Endothelial cell (in vitro differentiated cells): ENCODE results near the gene GPR62. TPM values are rescaled to one million over a fixed set of nuclear protein-coding genes. Genes with fewer than 3 reads are reported as not detected.

ENCODE experiments used
- DNase-seq: peaks from one replicate; pipeline ENCODE4 v3.0.0; 2021; ENCODE audit warnings: low spot score
- H3K27ac Mint-ChIP-seq: one replicate; pipeline ENCODE4 v1.8.0; 2021; ENCODE audit warnings: mixed read lengths, inconsistent platforms; ENCODE audit not compliant: unreplicated experiment
- H3K27me3 Mint-ChIP-seq: one replicate; pipeline ENCODE4 v1.8.0; 2021; ENCODE audit warnings: mild to moderate bottlenecking, moderate library complexity, mixed read lengths, inconsistent platforms; ENCODE audit not compliant: unreplicated experiment
- H3K36me3 Mint-ChIP-seq: one replicate; pipeline ENCODE4 v1.8.0; 2021; ENCODE audit warnings: mild to moderate bottlenecking, low read depth, mixed read lengths, inconsistent platforms; ENCODE audit not compliant: unreplicated experiment
- H3K4me1 Mint-ChIP-seq: one replicate; pipeline ENCODE4 v1.8.0; 2021; ENCODE audit warnings: mild to moderate bottlenecking, mixed read lengths, inconsistent platforms; ENCODE audit not compliant: unreplicated experiment
- H3K4me3 Mint-ChIP-seq: one replicate; pipeline ENCODE4 v1.8.0; 2021; ENCODE audit warnings: mild to moderate bottlenecking, mixed read lengths, inconsistent platforms; ENCODE audit not compliant: unreplicated experiment
- H3K9me3 Mint-ChIP-seq: one replicate; pipeline ENCODE4 v1.8.0; 2021; ENCODE audit warnings: mixed read lengths, inconsistent platforms; ENCODE audit not compliant: unreplicated experiment
- total RNA-seq: library from RNA; stranded (reverse); fragmentation: NEBNext Ultra II Directional; extraction: Animal tissue kit (Norgen Biotek cat#: 25700); gene quantifications from one replicate; pipeline ENCODE4 v1.2.1, GENCODE V29; 2021; ENCODE audit not compliant: unreplicated experiment
- TF ChIP-seq, protein P1 (sequence below): fragments of 200-600 bp; sonication (generic); IDR thresholded peaks from one replicate; pipeline ENCODE4 v1.5.0; 2021; ENCODE audit warnings: antibody characterized with exemption; ENCODE audit not compliant: unreplicated experiment

Gene GPR62
- total RNA-seq, 1 donor from 2014 or later = not detected

DNA sequence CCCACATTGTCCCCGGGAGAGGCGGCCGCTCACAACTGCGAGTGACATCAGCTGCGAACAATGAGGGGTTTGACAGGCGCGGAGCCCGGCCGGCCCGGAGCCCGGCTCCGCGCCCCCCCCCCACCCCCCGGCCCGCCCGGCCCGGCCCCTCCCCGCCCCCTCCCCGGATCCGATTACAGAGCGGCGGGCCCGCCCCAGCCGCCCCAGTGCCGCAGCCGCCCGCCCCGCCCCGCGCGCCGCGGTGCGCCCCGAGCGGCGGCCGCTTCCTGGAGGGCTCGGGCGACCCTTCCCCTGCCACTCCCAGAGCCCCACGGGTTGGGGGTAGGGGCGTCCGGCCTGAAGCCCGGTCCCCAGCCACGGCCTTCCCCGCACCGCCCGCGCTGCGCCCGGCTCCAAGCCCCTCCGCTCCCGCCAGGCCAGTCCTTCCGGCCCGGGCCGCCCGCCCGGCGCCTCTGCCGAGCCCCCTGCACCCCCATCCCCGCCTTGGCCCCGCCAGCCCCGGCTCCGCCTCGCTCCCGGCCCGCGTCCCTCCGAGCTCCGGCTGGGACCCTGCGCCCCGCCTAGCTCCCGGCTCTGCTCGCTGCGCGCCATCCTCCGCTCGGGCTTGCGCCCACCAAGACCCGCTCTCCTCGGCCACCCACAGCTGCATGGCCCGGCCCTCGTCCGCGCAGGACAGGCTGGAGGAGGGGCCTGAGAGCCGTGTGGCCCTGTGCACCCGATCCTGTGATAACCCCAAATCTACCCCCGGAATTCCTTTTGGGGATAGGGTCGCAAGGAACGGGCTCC, 12.4 kb downstream of the GPR62 start, which contains the start of gene PCBP4:
PCBP4 (minus strand) TSS at position 71 of the 786 bp plus-strand sequence. CDS start 6,214 bp downstream, outside the sequence.
- peaks cover 3% of the 10 kb centered on the region for H3K36me3 Mint-ChIP-seq
- TF ChIP-seq, protein P1, sequence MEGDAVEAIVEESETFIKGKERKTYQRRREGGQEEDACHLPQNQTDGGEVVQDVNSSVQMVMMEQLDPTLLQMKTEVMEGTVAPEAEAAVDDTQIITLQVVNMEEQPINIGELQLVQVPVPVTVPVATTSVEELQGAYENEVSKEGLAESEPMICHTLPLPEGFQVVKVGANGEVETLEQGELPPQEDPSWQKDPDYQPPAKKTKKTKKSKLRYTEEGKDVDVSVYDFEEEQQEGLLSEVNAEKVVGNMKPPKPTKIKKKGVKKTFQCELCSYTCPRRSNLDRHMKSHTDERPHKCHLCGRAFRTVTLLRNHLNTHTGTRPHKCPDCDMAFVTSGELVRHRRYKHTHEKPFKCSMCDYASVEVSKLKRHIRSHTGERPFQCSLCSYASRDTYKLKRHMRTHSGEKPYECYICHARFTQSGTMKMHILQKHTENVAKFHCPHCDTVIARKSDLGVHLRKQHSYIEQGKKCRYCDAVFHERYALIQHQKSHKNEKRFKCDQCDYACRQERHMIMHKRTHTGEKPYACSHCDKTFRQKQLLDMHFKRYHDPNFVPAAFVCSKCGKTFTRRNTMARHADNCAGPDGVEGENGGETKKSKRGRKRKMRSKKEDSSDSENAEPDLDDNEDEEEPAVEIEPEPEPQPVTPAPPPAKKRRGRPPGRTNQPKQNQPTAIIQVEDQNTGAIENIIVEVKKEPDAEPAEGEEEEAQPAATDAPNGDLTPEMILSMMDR = no peak
- H3K4me1 Mint-ChIP-seq = peaks cover 18% of the 10 kb centered on the region
- peaks cover 14% of the 10 kb centered on the region for H3K27me3 Mint-ChIP-seq
- no peaks in the 10 kb centered on the region for H3K9me3 Mint-ChIP-seq
- peak; percentile 52 for DNase-seq
- peak within 1 kb of the TSS; percentile 74 for H3K27ac Mint-ChIP-seq
- peak within 1 kb of the TSS; percentile 91 for H3K4me3 Mint-ChIP-seq

DNA sequence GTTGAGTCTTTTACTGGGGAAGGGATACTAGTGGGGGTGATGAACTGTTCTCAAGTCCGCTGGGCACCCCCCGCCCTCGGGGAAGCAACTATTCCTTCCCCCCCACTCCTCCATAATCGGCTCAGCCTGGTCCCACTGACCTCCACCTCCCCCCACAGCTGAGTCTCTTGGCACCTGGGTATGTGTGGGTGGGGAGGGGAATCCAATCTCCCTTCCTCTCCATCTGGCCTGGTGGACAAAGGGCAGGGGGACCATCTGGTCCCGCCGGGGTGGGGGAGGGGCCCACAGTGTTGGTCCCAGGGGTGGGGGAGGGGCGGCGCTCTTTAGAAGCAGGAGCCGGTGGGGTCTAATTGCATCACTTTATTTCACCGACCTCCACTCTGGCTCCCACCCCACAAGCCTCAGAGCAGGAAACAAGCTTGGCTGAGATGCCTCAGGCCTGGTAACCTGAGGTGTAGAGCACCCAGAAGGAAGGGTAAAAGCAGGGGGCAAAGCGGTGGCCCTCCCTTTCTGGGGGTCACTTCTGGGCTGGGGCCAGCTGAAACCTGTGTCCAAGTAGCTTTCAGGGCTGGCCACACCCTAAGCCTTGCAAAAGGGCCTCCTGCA, 13.1 kb downstream of the GPR62 start:
- TF ChIP-seq, protein P1 = no peak
- Mint-ChIP-seq H3K36me3 (peaks cover 3% of the 10 kb centered on the region), H3K4me3 (peak overlapping the region; percentile 81), H3K27me3 (peaks cover 14% of the 10 kb centered on the region), H3K4me1 (peaks cover 18% of the 10 kb centered on the region), H3K27ac (peak overlapping the region; percentile 74), H3K9me3 (no peaks in the 10 kb centered on the region)
- DNase-seq = peak; percentile 46

DNA sequence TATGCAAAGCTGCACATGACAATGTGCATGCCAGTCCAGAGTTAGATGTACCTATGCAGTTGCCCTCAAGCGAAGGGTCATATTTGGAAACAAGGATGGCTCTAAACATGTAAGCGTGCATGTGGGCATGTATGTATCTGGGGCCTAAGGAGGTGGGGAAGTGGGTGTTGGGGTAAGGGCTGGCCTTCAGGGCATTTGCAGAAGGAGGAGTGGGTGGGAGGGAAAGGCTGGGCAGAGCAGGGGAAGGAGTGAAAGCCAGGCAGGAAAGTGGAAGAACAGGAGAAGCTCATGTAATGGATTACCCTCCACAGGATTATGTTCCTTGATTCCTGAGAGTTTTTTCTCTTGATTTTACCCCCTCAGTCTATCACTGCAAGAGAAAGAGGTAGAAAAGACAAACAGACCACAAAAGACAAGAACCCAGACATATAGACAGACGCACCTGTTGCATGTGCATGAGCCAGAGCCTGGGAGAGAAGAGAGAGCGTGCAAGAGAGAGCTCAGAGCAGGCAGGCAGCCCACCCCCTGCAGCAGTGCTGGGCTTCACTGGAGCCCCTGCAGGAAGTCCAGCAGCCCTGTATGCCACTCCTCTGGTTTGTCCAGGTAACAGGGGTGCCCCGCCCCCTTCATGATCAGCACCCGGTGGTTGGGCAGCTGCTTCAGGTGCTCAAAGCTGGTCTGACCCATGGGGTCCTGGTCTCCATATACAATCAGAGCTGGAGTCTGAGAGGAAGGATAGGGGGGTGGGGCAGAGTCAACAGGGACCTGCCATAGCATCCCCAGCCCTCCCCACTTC, 13.9 kb downstream of the GPR62 start:
- TF ChIP-seq, protein P1 = no peak
- H3K27me3 Mint-ChIP-seq = peaks cover 15% of the 10 kb centered on the region
- DNase-seq = no peak
- H3K36me3 Mint-ChIP-seq = peaks cover 3% of the 10 kb centered on the region
- peak overlapping the region; percentile 43 for H3K4me3 Mint-ChIP-seq
- peaks cover 22% of the 10 kb centered on the region for H3K4me1 Mint-ChIP-seq
- peak overlapping the region; percentile 67 for H3K27ac Mint-ChIP-seq
- H3K9me3 Mint-ChIP-seq = no peaks in the 10 kb centered on the region

DNA sequence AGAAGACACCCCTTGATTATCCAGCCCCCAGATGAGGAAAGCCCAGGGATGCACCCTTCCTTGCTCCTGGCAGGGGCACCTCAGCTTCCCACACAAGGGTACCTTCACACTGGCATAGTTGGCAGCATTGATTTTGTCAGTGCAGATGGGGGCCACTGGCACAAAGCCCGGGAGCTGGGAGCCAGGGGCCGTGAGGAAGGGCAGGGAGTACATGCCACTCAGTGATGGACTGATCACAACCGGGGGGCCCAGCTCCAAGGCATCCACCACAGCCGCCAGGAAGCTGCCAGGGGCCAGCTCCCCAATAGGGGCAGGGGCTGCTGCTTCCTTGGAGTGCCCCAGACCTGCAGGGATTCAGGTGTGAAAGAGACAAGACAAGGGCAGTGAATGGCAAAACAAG, 14.7 kb downstream of the GPR62 start:
- Mint-ChIP-seq H3K4me1 (peaks cover 26% of the 10 kb centered on the region), H3K4me3 (no peak overlapping the region)
- no peak for DNase-seq

More for the DNA sequence above, 14.7 kb downstream of the GPR62 start:
- Mint-ChIP-seq H3K27me3 (peaks cover 15% of the 10 kb centered on the region), H3K27ac (no peak overlapping the region), H3K36me3 (peaks cover 3% of the 10 kb centered on the region), H3K9me3 (no peaks in the 10 kb centered on the region)
- TF ChIP-seq, protein P1 = no peak
